Transverse colon (tissue), 4 donors: ENCODE data around the gene ZSWIM4.

Experiments
- CTCF ChIP-seq, 5 experiments: fragments of 200-600 bp in 3 of 5; fragments of 450-650 bp in 2 of 5; sonication (generic) in 3 of 5; IDR thresholded peaks; 1 replicate in 2 of 5; 2 replicates in 3 of 5; pipeline ENCODE4 v1.5.1; 2016 to 2017; ENCODE audit warnings: antibody characterized with exemption in 5 of 5, inconsistent platforms in 3 of 5, mild to moderate bottlenecking in 2 of 5, moderate library complexity in 1 of 5
- EP300 ChIP-seq: sonication (generic); formaldehyde crosslinking; IDR thresholded peaks from one replicate; pipeline ENCODE4 v1.6.1; 2017; ENCODE audit warnings: antibody characterized with exemption, low read depth
- POLR2A ChIP-seq: fragments of 450-650 bp; IDR thresholded peaks from one replicate; pipeline ENCODE4 v1.6.1; 2016; ENCODE audit warnings: antibody characterized with exemption, mild to moderate bottlenecking, moderate library complexity
- POLR2AphosphoS5 ChIP-seq, 3 donors: sonication (generic); formaldehyde crosslinking; IDR thresholded peaks; one replicate each; pipeline ENCODE4 v1.6.1; 2016; ENCODE audit warnings: antibody characterized with exemption in 3 of 3

GRCh38 chr19:13758795-13759194, 36.4 kb upstream of the ZSWIM4 start:
- no peak for TF ChIP-seq POLR2AphosphoS5 (IDR thresholded peaks at IDR 0.05)
- no peak for TF ChIP-seq CTCF (IDR thresholded peaks at IDR 0.05)
- TF ChIP-seq POLR2A: no peak
- no peak for TF ChIP-seq EP300
